ENCODE measurements around the gene FGF21.
"Not testable (repeated sequence)": the region's sequence is repeated elsewhere in the genome, so short reads cannot be mapped to it uniquely, and the experiment has no call there.

The FGF21 gene, protein sequence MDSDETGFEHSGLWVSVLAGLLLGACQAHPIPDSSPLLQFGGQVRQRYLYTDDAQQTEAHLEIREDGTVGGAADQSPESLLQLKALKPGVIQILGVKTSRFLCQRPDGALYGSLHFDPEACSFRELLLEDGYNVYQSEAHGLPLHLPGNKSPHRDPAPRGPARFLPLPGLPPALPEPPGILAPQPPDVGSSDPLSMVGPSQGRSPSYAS

GRCh38 chr19:48755084-48755641, at the start of gene FGF21:
Gene FGF21 (plus strand): TSS chr19:48755524. CDS start chr19:48756237, 713 bp downstream.
- DNase-seq (ENCODE audit: low read depth in 4 of 4, low spot score in 1 of 4), result no peak

- DNase-seq (ENCODE audit: low read depth in 4 of 4, low spot score in 1 of 4), result no peak
Observed at GRCh38 chr19:48708471-48708870, 46.9 kb upstream of the FGF21 start.

- DNase-seq (ENCODE audit: low read depth in 4 of 4, low spot score in 1 of 4), result no peak
Observed at GRCh38 chr19:48711106-48711662, 44.1 kb upstream of the FGF21 start.

GRCh38 chr19:48713041-48713863, 42.1 kb upstream of the FGF21 start:
- DNase-seq (ENCODE audit: low read depth in 4 of 4, low spot score in 1 of 4), result no peak

DNA sequence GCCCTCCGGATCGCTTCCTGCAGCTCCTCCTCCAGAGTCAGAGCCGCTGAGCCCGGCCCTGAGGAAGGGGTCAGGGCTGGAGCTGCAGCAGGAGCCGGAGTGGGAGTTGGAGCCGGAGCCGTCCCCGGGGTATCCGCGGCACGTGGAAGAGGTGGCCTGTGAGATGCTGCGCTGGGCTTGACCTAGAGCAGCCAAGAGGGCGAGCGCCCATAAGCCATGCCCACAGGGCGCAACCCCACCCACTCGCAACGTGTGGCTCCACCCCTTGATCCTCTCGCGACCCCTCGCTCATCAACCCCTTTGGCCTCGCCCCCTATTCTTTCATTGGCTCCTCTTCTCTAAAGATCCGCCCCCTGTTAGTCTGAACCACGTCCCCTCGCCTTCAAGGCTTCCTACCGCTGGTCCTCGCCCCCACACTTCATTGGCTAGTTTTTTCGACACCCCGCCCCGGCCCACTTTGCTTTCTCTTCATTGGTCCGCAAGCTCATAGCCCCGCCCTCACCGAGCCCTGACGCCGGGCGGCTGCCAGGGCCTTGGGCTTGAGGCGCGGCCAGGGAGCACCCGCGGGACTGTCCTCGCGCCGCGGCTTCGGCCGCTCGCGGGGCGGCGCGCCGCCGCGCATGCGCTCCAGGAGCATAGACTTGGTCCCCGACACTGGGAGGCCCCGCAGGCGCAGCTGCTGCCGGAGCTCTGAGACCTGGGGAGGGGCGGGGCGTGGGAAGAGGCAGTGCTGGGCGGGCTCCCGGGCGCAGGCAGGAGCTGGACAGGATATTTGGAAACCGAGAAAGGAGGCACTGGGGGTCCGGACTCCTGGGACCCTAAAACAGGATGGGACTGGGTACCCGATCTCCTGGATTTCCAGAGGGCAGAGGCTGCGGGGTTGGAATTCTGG, 41.2 kb upstream of the FGF21 start:
- DNase-seq (ENCODE audit: low read depth in 4 of 4, low spot score in 1 of 4), result peak; percentile 88 to 98 (median 93)

DNA sequence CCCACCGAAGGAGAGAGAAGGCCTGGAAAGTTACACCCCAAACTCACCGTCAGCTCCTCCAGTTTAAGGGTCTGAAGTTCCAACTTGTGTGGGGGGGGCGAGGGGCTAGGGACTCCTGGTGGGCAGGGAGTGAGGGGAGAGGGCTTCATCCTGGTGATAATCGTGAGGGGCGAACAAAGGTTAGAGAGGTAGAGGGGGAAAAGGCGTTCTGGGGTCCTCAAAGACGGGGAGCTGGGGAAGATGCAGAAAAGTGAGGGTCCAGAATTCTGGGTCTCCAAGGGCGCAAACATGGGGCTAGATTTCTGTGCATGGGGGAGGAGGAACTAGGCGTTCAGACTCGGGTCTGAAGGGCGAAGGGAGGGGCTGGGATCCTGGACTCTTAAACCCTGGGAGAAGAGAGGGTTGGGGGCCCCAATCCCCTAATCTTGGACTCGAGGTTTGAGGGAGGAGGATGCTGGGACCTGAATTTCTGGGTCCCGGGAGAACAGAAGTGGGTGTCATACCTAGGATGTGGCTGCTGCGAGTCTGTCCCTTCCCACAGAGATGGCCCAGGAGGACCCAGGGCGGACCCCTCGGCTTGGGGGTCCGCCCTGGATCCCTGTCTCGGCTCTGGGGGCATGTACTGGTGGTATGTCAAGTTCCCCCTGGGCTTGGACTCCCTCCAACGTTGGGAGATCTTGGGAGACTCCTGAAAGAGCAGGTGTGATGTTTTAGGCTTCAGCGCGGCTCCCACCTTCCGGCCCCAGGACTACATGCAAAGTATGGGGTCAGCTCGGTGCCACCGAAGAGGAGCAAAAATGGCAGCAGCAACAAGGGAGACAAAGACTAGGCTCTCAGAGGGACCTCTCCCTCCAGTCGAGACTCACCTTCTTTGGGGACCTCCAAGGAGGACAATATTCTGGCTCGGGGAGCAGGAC, 40.3 kb upstream of the FGF21 start:
- DNase-seq (ENCODE audit: low read depth in 4 of 4, low spot score in 1 of 4), result no peak

DNA sequence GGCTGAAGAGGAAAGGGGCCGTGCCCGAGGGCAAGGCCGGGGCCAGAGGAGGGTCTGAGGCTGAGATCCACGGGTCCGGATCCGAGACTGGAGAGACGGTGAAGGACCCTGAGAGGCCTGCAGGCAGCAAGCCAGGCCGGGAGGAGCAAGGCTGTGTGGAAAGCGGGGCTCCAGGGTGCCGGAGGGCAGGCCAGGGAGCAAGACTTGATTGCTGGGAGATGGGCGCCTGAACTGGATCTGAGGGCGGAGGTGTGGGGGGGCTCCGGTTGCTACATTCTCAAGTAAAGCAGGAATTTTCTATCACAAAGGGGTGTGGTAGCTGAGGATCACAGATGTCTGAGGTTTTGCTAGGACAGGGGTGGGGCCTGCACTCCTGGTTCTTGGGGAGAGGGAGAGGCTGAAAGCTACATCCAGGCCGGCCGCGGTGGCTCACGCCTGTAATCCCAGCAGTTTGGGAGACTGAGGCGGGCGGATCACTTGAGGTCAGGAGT, 39.6 kb upstream of the FGF21 start:
- no peak for DNase-seq (ENCODE audit: low read depth in 4 of 4, low spot score in 1 of 4)

DNA sequence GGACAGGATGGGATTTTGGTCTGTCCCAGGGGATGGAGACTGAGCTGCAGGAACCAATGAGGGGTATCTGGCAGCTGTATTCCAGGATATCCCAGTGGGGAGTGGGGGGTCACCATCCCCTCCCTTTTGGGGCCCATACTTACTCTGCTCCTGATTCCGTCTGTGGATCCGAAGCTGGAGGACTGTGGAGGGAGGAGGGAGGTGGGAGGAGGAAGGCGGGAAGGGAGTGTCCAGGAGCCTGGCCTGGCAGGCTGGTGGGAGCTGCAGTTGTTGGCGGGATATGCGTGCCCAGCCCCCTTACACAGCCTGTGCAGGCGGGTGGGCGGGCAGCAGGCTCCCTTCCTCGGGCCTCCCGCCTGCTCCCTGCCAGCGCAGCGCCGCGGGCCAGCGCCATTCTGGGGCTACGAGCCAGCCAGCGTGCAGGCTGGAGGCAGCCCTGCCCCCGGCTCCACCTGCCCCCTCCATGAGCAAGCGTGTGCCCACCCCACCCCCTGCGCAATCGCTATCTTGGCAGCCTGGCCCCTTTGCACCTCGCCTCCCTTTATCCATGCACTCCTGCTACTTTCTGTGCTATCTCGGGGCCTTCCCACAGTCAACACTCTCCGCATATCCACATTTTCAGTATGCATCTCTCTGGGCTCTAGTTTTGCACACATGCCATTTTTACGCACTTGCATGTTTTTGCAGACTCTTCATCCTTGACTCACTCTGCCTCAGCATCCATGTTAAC, 38.6 kb upstream of the FGF21 start:
- DNase-seq (ENCODE audit: low read depth in 4 of 4, low spot score in 1 of 4), result no peak

DNA sequence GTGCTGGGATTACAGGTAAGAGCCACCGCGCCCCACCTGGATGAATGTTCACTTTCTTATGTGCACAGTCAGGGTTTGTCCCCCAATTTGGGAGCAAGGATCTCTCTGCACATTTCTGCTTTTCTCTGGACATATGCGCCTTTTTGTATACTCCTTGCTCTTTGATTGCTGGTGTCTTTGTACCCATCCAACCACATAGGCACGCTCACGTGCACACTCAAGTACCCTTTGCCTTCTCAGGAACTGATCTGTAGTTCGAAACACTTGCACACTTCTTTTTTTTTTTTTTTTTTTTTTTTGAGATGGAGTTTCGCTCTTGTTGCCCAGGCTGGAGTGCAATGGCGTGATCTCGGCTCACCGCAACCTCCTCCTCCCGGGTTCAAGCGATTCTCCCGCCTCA, 37.2 kb upstream of the FGF21 start:
- DNase-seq (ENCODE audit: low read depth in 4 of 4, low spot score in 1 of 4), result not testable (repeated sequence)

GRCh38 chr19:48718711-48719231, 36.6 kb upstream of the FGF21 start:
- DNase-seq (ENCODE audit: low read depth in 4 of 4, low spot score in 1 of 4), result no peak

GRCh38 chr19:48719263-48720171, 35.8 kb upstream of the FGF21 start, which contains the start of gene MAMSTR:
Gene MAMSTR (minus strand): TSS chr19:48719725. CDS start chr19:48719031, 694 bp downstream.
- no peak for DNase-seq (ENCODE audit: low read depth in 4 of 4, low spot score in 1 of 4)

DNA sequence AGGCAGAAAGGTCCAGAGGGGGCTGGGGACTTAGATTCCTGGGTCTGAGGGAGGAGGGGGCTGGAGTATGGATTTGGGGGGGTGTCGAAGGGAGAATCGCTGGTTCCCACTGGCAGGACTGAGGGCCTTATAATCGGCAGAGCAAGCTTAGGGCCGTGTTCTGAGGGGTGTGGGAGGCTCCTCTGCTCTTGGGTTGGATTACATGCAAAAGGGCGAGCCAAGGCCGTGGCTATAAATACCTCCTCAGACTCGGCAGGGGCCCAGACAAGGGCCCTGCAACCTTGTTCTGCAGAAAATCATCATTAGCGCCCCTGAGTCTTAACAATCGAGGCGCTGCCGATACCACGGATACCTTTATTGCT, 35.1 kb upstream of the FGF21 start:
- no peak for DNase-seq (ENCODE audit: low read depth in 4 of 4, low spot score in 1 of 4)

DNA sequence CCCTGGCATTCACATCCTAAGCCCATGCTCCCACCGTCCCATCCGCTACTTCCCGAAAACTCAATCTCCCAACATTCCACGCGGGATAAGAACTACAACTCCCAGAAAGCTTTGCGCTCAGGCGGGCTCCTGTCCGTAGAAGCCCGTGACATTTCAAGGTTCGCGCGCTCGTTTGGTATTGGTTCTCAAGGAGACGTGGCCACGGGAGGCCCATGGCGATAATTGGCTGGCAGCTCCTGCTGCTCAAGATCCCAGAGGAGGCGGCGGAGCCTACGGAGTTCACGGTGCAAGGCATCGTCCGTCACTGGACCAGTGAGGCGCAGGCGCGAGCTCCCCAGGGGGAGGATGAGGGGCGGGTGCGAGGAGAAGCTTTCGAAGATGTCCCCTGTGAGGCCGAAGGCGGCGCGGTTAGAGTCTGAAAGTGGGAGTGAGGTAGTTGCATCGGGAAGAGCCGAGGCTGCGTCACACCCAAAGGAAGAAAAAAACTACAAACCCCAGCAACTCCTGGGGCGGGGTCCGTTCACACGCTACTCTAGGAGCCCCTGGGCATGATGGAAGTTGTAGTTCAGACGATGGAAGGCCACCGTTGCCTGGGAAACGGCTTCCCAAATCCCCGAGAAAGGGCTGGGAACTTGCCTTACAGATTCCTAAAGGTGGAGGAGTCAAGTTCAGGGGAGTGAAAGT, 34.6 kb upstream of the FGF21 start:
- peak; percentile 70 to 88 (median 87) for DNase-seq (ENCODE audit: low read depth in 4 of 4, low spot score in 1 of 4)

- no peak for DNase-seq (ENCODE audit: low read depth in 4 of 4, low spot score in 1 of 4)
Observed at GRCh38 chr19:48722196-48722708, 33.1 kb upstream of the FGF21 start.

DNA sequence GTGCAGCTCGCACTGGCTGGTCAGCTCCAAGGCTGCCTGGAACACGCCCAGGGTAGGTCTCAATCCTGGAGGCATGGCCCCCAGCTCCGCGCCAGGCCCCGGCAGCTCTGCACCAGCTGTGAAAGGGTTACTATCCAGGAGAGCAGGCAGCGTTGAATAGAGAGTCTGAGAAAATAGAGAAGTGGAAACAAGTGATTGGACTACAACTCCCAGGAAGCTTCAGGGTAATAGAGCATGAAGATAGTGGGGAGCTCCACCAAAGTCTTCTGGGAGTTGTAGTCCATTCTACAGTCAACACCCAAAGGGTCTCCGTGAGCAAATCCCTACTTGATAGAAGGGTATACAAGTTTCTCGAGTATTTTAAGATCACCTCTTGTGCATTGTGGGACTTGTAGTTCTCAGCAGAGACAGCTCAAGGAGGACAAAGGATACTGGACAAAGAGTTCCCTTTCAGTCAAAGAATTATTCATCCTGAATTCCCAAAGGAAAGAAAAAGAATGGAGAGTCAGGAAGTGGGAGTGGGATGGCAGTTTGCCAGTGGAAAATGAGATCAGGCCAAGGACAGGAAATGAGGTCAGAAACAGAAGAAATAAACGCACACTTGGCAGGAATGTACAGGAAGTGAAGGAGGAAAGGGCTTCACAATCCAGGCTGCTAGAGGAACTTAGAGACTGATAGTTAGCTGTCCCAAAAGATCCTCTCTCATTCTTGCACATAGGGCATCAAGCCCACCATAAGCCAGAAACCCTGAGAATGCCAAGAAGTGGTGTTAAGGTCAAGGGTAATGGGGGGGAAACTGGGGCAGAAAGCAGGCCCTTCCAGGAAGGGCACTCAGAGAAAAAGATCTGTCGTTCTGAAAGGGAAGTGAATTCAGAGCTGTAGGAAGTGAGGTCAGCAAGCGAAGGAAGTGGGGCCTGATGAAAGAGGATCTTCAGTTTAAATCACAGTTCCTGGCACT, 30.2 kb upstream of the FGF21 start:
- no peak for DNase-seq (ENCODE audit: low read depth in 4 of 4, low spot score in 1 of 4)

DNA sequence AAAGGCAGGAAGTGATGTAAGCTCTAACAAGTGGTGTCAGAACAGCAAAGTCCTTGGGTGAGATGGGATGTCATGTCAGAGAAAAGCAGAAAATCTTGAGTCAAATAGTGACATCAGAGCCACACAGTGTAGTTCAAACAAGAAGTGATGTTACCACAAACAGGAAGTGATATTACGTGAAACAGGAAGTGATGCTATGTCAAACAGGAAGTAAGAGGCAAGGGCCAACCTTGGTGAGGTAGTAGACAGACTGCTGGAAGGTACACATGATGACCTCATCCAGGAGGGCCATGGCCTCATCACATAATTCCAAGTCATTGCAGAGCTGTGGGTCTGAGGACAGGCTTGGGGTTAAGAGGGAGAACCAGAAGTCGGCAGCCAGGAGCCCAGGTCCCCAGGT, 28.8 kb upstream of the FGF21 start:
- DNase-seq (ENCODE audit: low read depth in 4 of 4, low spot score in 1 of 4), result no peak

Data from stimulated activated CD4-positive, alpha-beta T cell treated with anti-CD3 and anti-CD28 coated beads, Interleukin-1b, Interleukin-23, amount 100 ng/mL, for 24 hours (primary cell).